H1 (cell line): ENCODE results near the gene OBSL1. TPM values are rescaled to one million over a fixed set of nuclear protein-coding genes. Genes with fewer than 3 reads are reported as not detected.

ENCODE experiments used
- CHD2 ChIP-seq: IDR thresholded peaks from 2 replicates; pipeline ENCODE4 v1.6.1; 2012; ENCODE audit warnings: low read length, improper control_type of control experiment
- CHD7 ChIP-seq: fragments of 300-600 bp; sonication (generic); IDR thresholded peaks from 2 replicates; pipeline ENCODE4 v1.7.1; 2012; ENCODE audit warnings: low read length, moderate library complexity, mild to moderate bottlenecking, inconsistent platforms; ENCODE audit not compliant: insufficient replicate concordance
- FOSL1 ChIP-seq: IDR thresholded peaks from 2 replicates; pipeline ENCODE4 v1.6.1; 2011; ENCODE audit warnings: mild to moderate bottlenecking, low read depth, low read length, moderate library complexity; ENCODE audit not compliant: insufficient read depth
- KDM4A ChIP-seq: IDR thresholded peaks from one replicate; pipeline ENCODE4 v1.7.1; 2012; ENCODE audit warnings: low read depth, mild to moderate bottlenecking, moderate library complexity, low read length, inconsistent platforms; ENCODE audit not compliant: severe bottlenecking
- RAD21 ChIP-seq, 2 experiments: IDR thresholded peaks in 1 of 2; conservative IDR thresholded peaks in 1 of 2; 2 replicates each; pipeline ENCODE4 v1.6.1; 2011; ENCODE audit warnings: low read depth in 2 of 2, low read length in 2 of 2, improper control_type of control experiment in 1 of 2, inconsistent platforms in 1 of 2, mild to moderate bottlenecking in 1 of 2, moderate library complexity in 1 of 2
- SP4 ChIP-seq: IDR thresholded peaks from 2 replicates; pipeline ENCODE4 v1.6.1; 2012; ENCODE audit warnings: low read length, inconsistent platforms
- TCF12 ChIP-seq: IDR thresholded peaks from 2 replicates; pipeline ENCODE4 v1.6.1; 2011; ENCODE audit warnings: low read depth, mild to moderate bottlenecking, low read length
- USF2 ChIP-seq: IDR thresholded peaks from 2 replicates; pipeline ENCODE4 v1.6.1; 2011; ENCODE audit warnings: low read length, improper control_type of control experiment
- YY1 ChIP-seq: IDR thresholded peaks from 2 replicates; pipeline ENCODE4 v1.6.1; 2011; ENCODE audit warnings: low read depth, mild to moderate bottlenecking, low read length
- polyA plus RNA-seq, 7 experiments: library from polyadenylated mRNA; depleted of rRNA in 3 of 7; stranded (reverse) in 5 of 7; unstranded in 2 of 7; fragments of >200 nt in 5 of 7; fragments of 200-250 nt in 2 of 7; gene quantifications; 1 replicate in 5 of 7; 2 replicates in 1 of 7; 4 replicates in 1 of 7; pipeline versions ENCODE4 v1.2.1 to v1.2.3, GENCODE V29; 2011 to 2013; ENCODE audit warnings: missing spikeins in 2 of 7, mixed read lengths in 2 of 7
- total RNA-seq: library from RNA; stranded (reverse); fragmentation: NEBNext Ultra II Directional; extraction: Animal tissue kit (Norgen Biotek cat#: 25700); gene quantifications from 2 replicates; pipeline ENCODE4 v1.2.1, GENCODE V29; 2021

OBSL1 gene
- total and polyA plus RNA-seq, 2 of the 8 experiments (the other 6 are each of a cell fraction or from before 2014, with no cell fraction given) = 116 to 127 TPM

GRCh38 chr2:219572237-219573001 lies 1.1 kb upstream of the OBSL1 start, which contains the start of gene INHA (continued):
- TF ChIP-seq CHD7 = no peak
- no peak for TF ChIP-seq RAD21 (IDR thresholded peaks at IDR 0.05 in 1 of 2, conservative IDR thresholded peaks at IDR 0.05 in 1 of 2; ENCODE audit: low read depth in 2 of 2, low read length in 2 of 2)
- no peak for TF ChIP-seq TCF12
- TF ChIP-seq FOSL1 = no peak
- TF ChIP-seq SP4 = no peak
- TF ChIP-seq USF2 = no peak
- TF ChIP-seq YY1 = no peak
- no peak for TF ChIP-seq KDM4A
- no peak for TF ChIP-seq CHD2
